Vagina (tissue), 2 donors: ENCODE measurements around the gene TSPAN15.

Source experiments
- CTCF ChIP-seq, 3 experiments: fragments of 450-650 bp in 2 of 3; fragments of 200-600 bp in 1 of 3; sonication (generic) in 1 of 3; IDR thresholded peaks; one replicate each; pipeline ENCODE4 v1.5.1; 2017 to 2019; ENCODE audit warnings: antibody characterized with exemption in 3 of 3, mild to moderate bottlenecking in 2 of 3, moderate library complexity in 2 of 3
- POLR2A ChIP-seq, 2 donors: fragments of 450-650 bp; IDR thresholded peaks; one replicate each; pipeline ENCODE4 v1.6.1; 2017; ENCODE audit warnings: antibody characterized with exemption in 2 of 2, mild to moderate bottlenecking in 2 of 2, moderate library complexity in 2 of 2
- POLR2AphosphoS5 ChIP-seq, 2 donors: sonication (generic); formaldehyde crosslinking; IDR thresholded peaks; one replicate each; pipeline ENCODE4 v1.9.0; 2017; ENCODE audit warnings: antibody characterized with exemption in 2 of 2, mild to moderate bottlenecking in 2 of 2, low read depth in 1 of 2; ENCODE audit not compliant: insufficient read depth in 1 of 2

- TF ChIP-seq POLR2A (IDR thresholded peaks at IDR 0.05) (no peak), CTCF (IDR thresholded peaks at IDR 0.05) (no peak), POLR2AphosphoS5 (IDR thresholded peaks at IDR 0.05; ENCODE audit: insufficient read depth in 1 of 2, low read depth in 1 of 2) (no peak)
Observed at GRCh38 chr10:69438536-69439349, 12.5 kb upstream of the TSPAN15 start.
